ENCODE data around the gene CSRP2. TPM values are rescaled to one million over a fixed set of nuclear protein-coding genes. Genes with fewer than 3 reads are reported as not detected.

The CSRP2 gene
- total RNA-seq, 6 experiments from 2014 or later: 13.4 to 35.1 (median 22.4) TPM

- H3K36me3 ChIP-seq: peaks cover 0 to 9% (median 2%) of the 10 kb centered on the region in 4 donors
- WGBS (ENCODE audit: insufficient coverage, low coverage, low lambda C conversion rate, missing lambda C conversion rate): 92% methylated on average over 1 of the region's 1 CpG
- no peaks in the 10 kb centered on the region for H3K4me1 ChIP-seq
- H3K4me3 ChIP-seq: no peak overlapping the region
- H3K27ac ChIP-seq: no peak overlapping the region
- no peaks in the 10 kb centered on the region for H3K27me3 ChIP-seq
- no peak for DNase-seq
- no peak for ATAC-seq
- intact Hi-C loops (cut with DNase I): no loop called here
- no peaks in the 10 kb centered on the region for H3K9me3 ChIP-seq
- TF ChIP-seq CTCF (IDR thresholded peaks at IDR 0.05): no peak
- no peak for TF ChIP-seq POLR2A (IDR thresholded peaks at IDR 0.05)
Measured at GRCh38 chr12:76856018-76856644, 22.7 kb downstream of the CSRP2 start.

DNA sequence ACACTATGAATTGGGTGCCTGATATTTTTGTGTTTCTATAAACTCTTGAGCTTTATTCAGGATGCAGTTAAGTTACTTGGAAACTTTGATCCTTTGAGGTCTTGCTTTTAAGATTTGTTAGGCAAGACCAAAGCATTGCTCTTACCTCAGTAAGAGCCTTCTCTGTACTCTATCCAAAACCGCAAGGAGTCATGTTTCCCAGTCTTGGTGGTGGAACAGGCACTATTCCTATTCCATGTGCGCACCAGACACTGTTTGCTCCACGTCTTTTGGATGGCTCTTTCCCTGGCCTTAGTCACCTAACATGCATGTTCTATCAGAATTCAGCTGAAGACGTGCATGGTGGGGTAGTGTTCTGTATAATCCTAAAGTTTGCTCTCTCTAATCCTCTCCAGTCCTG lies 23.5 kb downstream of the CSRP2 start:
- Histone ChIP-seq H3K27me3 (no peaks in the 10 kb centered on the region), H3K4me1 (no peaks in the 10 kb centered on the region), H3K36me3 (peaks cover 0 to 11% (median 2%) of the 10 kb centered on the region in 4 donors), H3K4me3 (no peak overlapping the region), H3K9me3 (no peaks in the 10 kb centered on the region), H3K27ac (no peak overlapping the region)
- ATAC-seq (no peak), DNase-seq (no peak)
- 100% methylated on average over 1 of the region's 4 CpGs for WGBS (ENCODE audit: insufficient coverage, low coverage, low lambda C conversion rate, missing lambda C conversion rate)
- intact Hi-C loops (cut with DNase I): no loop called here
- no peak for TF ChIP-seq CTCF (IDR thresholded peaks at IDR 0.05)
- TF ChIP-seq POLR2A (IDR thresholded peaks at IDR 0.05): no peak

- intact Hi-C loops (cut with DNase I): no loop called here
- no peak overlapping the region for H3K4me3 ChIP-seq
- DNase-seq: no peak
- H3K27ac ChIP-seq: no peak overlapping the region
- no peak for TF ChIP-seq POLR2A (IDR thresholded peaks at IDR 0.05)
- TF ChIP-seq CTCF (IDR thresholded peaks at IDR 0.05): no peak
- H3K27me3 ChIP-seq: no peaks in the 10 kb centered on the region
- WGBS (ENCODE audit: insufficient coverage, low coverage, low lambda C conversion rate, missing lambda C conversion rate): 100% methylated on average over 1 of the region's 1 CpG
- H3K4me1 ChIP-seq: peaks cover 0 to 6% (median 0%) of the 10 kb centered on the region in 4 donors
- ATAC-seq: no peak
- no peaks in the 10 kb centered on the region for H3K9me3 ChIP-seq
- H3K36me3 ChIP-seq: peaks cover 0 to 15% (median 3%) of the 10 kb centered on the region in 4 donors
Measured at GRCh38 chr12:76852106-76852505, 26.7 kb downstream of the CSRP2 start.

- H3K4me3 ChIP-seq: no peak overlapping the region
- ATAC-seq: no peak
- TF ChIP-seq POLR2A (IDR thresholded peaks at IDR 0.05): no peak
- no peak for TF ChIP-seq CTCF (IDR thresholded peaks at IDR 0.05)
- 100% methylated on average over 2 of the region's 2 CpGs for WGBS (ENCODE audit: insufficient coverage, low coverage, low lambda C conversion rate, missing lambda C conversion rate)
- peaks cover 0 to 15% (median 3%) of the 10 kb centered on the region in 4 donors for H3K36me3 ChIP-seq
- H3K27ac ChIP-seq: no peak overlapping the region
- peaks cover 0 to 6% (median 0%) of the 10 kb centered on the region in 4 donors for H3K4me1 ChIP-seq
- DNase-seq: no peak
- intact Hi-C loops (cut with DNase I): no loop called here
- H3K9me3 ChIP-seq: no peaks in the 10 kb centered on the region
- no peaks in the 10 kb centered on the region for H3K27me3 ChIP-seq
Measured at GRCh38 chr12:76848132-76848531, 30.7 kb downstream of the CSRP2 start.

Measured in right lobe of liver (tissue), 6 donors.